Skin of body (tissue), 2 donors: ENCODE results near the gene FAM98B. TPM values are rescaled to one million over a fixed set of nuclear protein-coding genes. Genes with fewer than 3 reads are reported as not detected.

Source experiments
- DNase-seq: peaks from one replicate; lab custom pipeline; 2025; lab: John Stamatoyannopoulos, UW
- total RNA-seq: library from RNA; depleted of rRNA; stranded (reverse); fragments of >200 nt; gene quantifications from one replicate; pipeline ENCODE4 v1.2.3, GENCODE V29; 2014

Gene FAM98B
- total RNA-seq, 1 donor from 2014 or later = 35.4 TPM

DNA sequence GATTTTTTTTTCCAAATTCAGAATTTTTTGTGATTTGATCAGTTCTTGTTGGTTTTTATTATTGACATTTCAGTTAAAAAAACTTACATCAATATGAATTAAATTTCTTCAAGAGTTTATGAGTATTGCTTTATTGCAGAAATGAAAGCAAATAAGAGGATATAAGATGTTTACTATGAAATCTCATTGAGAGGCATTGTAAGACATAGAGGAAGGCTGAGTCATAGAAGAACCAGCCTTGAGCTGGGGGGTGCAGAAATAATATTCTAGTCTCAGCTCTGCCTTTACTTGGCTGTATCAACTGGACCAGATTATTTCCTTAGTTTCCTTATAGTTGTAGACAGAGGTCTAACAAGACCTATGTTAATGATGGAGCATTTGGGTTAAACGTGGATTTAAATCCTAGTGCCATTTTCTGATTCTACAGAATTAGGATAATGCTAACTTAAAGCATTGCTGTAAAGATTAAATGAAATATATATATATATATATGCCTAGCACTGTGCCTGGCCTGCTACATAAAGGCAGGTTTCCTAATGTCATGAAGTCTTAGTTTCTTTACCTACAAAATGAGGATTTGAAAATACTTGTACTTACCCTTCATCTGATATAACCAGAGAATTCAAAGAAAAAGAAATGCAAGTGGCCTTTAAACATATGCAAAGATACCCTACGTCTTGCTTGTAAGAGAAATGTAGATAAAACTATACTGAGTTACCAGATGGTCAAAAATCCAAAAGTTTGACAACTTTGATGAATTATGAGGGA is 7.3 kb downstream of the FAM98B start:
- DNase-seq = no peak

DNA sequence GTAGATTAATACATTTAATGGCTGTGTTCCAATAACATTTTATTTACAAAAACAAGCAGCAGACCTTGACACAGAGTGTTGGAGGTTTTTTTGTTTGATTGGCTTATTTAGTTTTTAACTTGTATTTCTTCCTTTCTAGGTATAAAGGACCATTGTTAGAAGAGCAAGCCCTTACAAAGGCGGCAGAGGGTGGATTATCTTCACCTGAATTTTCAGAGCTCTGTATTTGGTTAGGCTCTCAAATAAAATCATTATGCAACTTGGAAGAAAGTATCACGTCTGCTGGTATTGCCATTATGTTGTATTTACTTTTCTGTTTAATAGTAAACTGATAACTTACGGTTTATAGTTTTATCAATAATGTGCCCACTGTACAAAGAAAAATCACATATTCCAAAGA is 10.0 kb downstream of the FAM98B start:
- no peak for DNase-seq

DNA sequence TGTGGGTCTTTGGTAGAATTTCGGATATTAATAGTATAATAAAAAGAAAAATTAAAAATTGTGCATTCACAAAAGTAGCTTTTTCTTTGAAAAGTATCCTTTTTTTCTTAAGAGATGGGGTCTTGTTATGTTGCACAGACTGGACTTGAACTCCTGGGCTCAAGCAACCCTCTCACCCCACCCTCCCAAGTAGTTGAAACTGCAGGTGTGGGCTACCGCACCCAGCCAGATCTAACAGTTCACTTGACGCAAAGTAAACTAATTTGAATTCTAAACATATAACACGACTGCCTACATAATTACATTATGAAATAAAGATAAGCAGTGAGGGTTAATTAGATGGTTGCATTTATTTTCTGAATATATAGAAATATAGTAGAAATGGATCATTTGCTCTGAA is 10.7 kb downstream of the FAM98B start:
- DNase-seq = no peak

DNA sequence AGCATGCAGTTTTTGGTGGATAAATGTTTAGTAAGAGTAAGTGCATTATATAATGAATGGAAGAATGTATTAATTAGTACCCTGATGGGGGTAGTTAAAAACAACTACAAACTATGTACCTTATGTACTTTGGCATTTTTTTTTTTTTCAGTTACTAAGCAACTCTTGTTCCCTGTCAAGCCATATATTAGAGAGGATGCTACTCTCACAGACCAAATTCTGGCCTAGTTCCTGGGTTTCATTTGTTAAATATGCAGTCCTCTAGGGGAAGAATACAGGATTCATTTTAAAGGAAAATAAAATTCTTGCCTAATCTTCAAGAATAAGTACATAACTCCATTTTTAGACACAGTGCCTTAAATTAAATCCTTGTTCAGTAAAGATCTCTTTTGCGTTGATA is 16.9 kb downstream of the FAM98B start:
- DNase-seq = no peak

GRCh38 chr15:38471974-38472373 is 18.0 kb downstream of the FAM98B start:
- DNase-seq = no peak

- peak; percentile 10 for DNase-seq
Observed at GRCh38 chr15:38474155-38474757, 20.3 kb downstream of the FAM98B start.

DNA sequence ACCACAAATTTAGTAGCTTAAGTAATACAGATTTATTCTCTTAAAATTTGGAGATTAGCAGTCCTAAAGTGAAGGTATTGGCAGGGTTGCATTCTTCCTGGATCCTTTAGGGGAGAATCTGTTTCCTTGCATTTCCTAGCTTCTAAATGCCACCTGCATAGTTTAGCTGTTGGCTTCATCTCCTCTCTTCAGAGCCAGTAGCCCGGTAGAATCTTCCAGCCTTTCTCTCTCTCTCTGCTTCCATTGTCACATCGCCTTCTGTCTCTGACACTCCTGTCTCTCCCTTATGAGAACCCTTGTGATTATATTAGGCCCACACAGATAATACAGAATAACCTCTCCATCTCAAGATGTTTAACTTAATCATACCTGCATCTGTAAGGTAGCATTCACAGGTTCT is 21.4 kb downstream of the FAM98B start:
- DNase-seq = no peak

DNA sequence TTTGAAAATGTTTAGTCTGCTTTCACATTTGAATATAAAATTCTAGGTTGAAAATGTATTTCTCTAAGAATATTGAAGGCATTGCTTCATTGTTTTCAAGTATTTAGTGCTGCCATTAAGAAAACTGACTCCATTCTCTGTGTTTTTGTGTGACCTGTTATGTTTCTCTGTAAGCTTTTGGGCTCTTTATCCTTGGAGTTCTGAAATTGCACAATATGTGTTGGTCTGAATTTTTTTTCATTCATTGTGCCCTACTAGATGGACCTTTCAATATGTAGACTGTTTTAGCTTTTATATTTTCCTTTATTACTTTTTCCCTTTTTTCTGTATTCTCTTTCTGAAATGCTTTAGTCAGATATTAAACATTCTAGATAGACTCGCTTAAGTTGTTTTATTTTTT is 22.2 kb downstream of the FAM98B start:
- DNase-seq = no peak

GRCh38 chr15:38477637-38478036 is 23.7 kb downstream of the FAM98B start:
- DNase-seq = no peak

DNA sequence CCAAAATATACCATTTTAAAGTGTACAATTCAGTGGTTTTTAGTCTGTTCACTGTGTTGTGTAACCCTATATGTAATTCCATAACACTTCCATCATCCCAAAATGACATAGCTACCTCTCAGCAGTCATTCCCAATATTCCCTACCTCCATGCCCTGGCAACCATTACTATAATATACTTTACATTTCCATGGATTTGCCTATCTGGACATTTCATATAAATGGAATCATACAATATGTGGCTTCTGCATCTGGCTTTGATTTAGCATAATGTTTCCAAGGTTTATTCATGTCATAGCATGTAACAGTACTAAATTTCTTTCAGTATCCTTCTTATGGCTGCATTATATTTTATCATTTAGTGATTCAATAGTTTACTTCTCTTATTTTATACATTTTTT is 25.3 kb downstream of the FAM98B start:
- peak; percentile 45 for DNase-seq

- no peak for DNase-seq
Observed at GRCh38 chr15:38479756-38480155, 25.8 kb downstream of the FAM98B start.

DNA sequence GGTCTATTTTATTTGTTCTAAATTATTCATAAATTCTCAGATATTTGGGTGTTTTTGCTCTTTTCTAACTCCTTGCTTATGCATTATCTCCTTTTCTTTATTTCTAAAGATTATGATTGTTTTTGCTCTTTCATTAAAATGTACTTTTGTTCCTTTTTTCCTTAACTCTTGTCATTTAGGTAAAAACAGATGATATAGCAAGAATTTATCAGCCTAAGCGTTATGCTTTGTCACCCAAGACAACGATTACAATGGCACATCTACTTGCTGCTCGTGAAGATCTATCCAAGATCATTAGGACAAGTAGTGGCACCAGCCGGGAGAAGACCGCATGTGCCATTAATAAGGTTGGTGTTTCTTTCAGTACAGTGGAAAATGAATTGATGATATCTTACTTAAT is 27.2 kb downstream of the FAM98B start:
- DNase-seq = no peak

GRCh38 chr15:38481761-38482160 is 27.8 kb downstream of the FAM98B start:
- no peak for DNase-seq

GRCh38 chr15:38482572-38482971 is 28.6 kb downstream of the FAM98B start:
- no peak for DNase-seq

- DNase-seq = no peak
Observed at GRCh38 chr15:38486936-38487335, 33.0 kb downstream of the FAM98B start.

GRCh38 chr15:38487378-38487777 is 33.5 kb downstream of the FAM98B start:
- DNase-seq = no peak

GRCh38 chr15:38490242-38490922 is 36.5 kb downstream of the FAM98B start:
- DNase-seq = no peak

GRCh38 chr15:38496151-38496550 is 42.2 kb downstream of the FAM98B start:
- no peak for DNase-seq

DNA sequence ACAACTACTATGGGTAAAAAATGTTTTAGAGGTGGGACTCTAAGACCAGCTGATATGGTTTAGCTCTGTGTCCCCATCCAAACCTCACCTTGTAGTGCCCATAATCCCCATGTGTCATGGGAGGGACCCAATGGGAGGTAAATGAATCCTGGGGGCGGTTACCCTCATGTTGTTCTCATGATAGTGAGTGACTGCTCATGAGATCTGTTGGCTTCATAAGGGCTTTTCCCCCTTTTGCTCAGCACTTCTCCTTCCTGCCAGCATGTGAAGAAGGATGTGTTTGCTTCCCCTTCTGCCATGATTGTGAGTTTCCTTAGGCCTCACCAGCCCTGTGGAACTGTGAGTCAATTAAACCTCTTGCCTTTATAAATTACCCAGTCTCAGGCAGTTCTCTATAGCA is 45.7 kb downstream of the FAM98B start:
- no peak for DNase-seq

DNA sequence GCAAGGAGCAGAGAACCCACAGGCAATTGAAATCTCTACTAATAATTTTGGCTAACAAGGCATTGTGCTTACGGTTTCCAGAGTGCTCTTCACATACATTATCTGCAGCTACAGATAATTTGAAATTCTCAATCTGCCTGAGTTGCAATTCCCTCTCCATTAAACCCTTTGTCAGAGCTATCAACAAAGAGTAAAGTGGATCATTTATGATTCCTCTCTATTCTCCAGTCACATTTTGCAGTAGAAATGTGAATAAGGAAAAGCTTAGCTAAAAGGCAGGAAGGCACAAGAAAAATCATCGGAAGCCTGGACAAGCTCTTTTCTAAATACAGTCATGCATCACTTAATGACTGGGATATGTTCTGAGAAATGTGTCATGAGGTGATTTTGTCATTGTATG is 49.6 kb downstream of the FAM98B start:
- no peak for DNase-seq

DNA sequence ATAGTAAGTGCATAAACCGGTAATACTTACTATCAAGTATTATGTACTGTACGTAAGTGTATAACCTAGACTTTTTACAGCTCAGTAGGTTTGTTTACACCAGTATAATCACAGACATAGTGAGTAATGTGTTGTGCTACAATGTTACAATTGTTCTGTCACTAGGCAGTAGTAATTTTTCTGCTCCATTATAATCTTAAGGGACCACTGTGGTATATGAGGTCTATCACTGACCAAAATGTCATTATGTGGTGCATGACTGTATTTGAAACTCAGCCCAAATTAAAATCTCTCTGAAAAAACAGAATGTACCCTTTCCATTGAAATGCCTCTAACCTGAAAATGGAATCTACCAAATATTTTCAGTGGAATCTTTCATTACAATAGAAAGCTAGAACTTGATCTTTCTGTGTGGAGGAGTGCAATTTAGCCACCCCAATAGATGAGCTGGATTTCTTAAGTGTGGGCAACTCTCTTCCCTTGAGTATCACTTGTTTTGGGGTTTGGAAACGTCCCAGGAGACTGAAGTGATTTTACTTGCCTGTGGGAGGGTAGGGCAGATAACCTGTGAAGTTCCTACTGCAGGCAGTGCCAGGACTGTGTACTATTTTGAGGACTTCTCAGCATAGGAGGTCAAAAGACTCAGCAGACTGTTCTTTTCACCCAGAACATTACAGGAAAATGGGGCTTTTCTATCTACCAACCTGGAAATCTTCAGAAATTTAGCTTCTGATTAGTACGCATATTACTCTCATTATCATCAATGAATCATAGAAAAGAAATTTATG is 50.9 kb downstream of the FAM98B start:
- no peak for DNase-seq

DNA sequence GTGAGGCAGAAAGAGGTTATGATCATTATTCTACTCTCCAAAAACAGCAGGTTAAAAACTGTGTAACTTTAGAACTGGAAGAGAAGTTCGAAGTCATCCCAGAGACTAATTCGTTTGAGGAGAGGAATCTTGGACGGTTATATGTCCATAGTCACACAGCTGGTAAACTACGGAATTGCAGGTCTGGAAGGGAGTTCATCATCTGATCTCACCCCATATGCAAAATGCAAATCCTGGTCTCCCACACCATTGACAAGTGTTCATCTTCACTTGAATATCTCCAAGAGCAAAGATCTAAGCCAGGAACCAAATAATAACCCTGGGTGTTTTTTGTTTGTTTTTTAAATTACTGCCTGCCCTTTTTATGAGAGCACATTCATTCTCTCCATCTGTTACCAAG is 53.1 kb downstream of the FAM98B start:
- no peak for DNase-seq
